KMS-11 (cell line): Measurements from ENCODE around the gene FOXC2.

ENCODE experiments used
- H2AFZ ChIP-seq: fragments of 200-600 bp; sonication (generic); 2 replicates; pipeline ENCODE4 v1.6.1; 2016; ENCODE audit warnings: antibody characterized with exemption, mixed run types, low read depth
- H3K27ac ChIP-seq: fragments of 200-600 bp; sonication (generic); 2 replicates; pipeline ENCODE4 v1.6.1; 2016; ENCODE audit warnings: mild to moderate bottlenecking, mixed run types
- H3K27me3 ChIP-seq: fragments of 200-600 bp; sonication (generic); 2 replicates; pipeline ENCODE4 v1.6.1; 2017; ENCODE audit warnings: mild to moderate bottlenecking, low read depth, mixed run types, moderate library complexity; ENCODE audit not compliant: insufficient read depth
- H3K36me3 ChIP-seq: fragments of 200-600 bp; sonication (generic); 2 replicates; pipeline ENCODE4 v1.6.1; 2017; ENCODE audit warnings: mild to moderate bottlenecking, mixed run types; ENCODE audit not compliant: insufficient read depth
- H3K4me1 ChIP-seq: fragments of 200-600 bp; sonication (generic); 2 replicates; pipeline ENCODE4 v1.6.1; 2016; ENCODE audit warnings: mild to moderate bottlenecking, low read depth, mixed run types; ENCODE audit not compliant: poor library complexity, severe bottlenecking
- H3K4me2 ChIP-seq: fragments of 200-600 bp; sonication (generic); 2 replicates; pipeline ENCODE4 v1.7.0; 2016; ENCODE audit warnings: mild to moderate bottlenecking, mixed run types
- H3K4me3 ChIP-seq: fragments of 200-600 bp; sonication (generic); IDR thresholded peaks from 2 replicates; pipeline ENCODE4 v1.6.1; 2017; ENCODE audit warnings: low read depth, low read length, mixed read lengths; ENCODE audit not compliant: insufficient read depth
- H3K79me2 ChIP-seq: fragments of 200-600 bp; sonication (generic); 2 replicates; pipeline ENCODE4 v1.6.1; 2016; ENCODE audit warnings: low read depth, mixed run types; ENCODE audit not compliant: insufficient read depth
- H3K9ac ChIP-seq: fragments of 200-600 bp; sonication (generic); 2 replicates; pipeline ENCODE4 v1.6.1; 2016; ENCODE audit warnings: mild to moderate bottlenecking, mixed run types
- H4K20me1 ChIP-seq: fragments of 200-600 bp; sonication (generic); 2 replicates; pipeline ENCODE4 v1.6.1; 2016; ENCODE audit warnings: mild to moderate bottlenecking, mixed run types; ENCODE audit not compliant: insufficient read depth
- TF ChIP-seq, protein P1 (sequence below): fragments of 200-600 bp; sonication (generic); conservative IDR thresholded peaks from 2 replicates; pipeline ENCODE4 v1.6.1; 2017; ENCODE audit warnings: low read depth, mild to moderate bottlenecking, antibody characterized with exemption, low read length, moderate library complexity, mixed read lengths

FOXC2 gene

GRCh38 chr16:86545954-86546637, 20.5 kb upstream of the FOXC2 start:
- Histone ChIP-seq H3K9ac (no peak overlapping the region), H3K36me3 (no peaks in the 10 kb centered on the region; the same call in 1 of the 2 replicates), H2AFZ (no peak overlapping the region), H3K4me2 (no peak overlapping the region), H3K4me1 (no peaks in the 10 kb centered on the region), H4K20me1 (no peaks in the 10 kb centered on the region), H3K27ac (no peak overlapping the region), H3K79me2 (no peaks in the 10 kb centered on the region), H3K27me3 (no peaks in the 10 kb centered on the region), H3K4me3 (no peak overlapping the region)
- TF ChIP-seq, protein P1, sequence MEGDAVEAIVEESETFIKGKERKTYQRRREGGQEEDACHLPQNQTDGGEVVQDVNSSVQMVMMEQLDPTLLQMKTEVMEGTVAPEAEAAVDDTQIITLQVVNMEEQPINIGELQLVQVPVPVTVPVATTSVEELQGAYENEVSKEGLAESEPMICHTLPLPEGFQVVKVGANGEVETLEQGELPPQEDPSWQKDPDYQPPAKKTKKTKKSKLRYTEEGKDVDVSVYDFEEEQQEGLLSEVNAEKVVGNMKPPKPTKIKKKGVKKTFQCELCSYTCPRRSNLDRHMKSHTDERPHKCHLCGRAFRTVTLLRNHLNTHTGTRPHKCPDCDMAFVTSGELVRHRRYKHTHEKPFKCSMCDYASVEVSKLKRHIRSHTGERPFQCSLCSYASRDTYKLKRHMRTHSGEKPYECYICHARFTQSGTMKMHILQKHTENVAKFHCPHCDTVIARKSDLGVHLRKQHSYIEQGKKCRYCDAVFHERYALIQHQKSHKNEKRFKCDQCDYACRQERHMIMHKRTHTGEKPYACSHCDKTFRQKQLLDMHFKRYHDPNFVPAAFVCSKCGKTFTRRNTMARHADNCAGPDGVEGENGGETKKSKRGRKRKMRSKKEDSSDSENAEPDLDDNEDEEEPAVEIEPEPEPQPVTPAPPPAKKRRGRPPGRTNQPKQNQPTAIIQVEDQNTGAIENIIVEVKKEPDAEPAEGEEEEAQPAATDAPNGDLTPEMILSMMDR, result no peak

DNA sequence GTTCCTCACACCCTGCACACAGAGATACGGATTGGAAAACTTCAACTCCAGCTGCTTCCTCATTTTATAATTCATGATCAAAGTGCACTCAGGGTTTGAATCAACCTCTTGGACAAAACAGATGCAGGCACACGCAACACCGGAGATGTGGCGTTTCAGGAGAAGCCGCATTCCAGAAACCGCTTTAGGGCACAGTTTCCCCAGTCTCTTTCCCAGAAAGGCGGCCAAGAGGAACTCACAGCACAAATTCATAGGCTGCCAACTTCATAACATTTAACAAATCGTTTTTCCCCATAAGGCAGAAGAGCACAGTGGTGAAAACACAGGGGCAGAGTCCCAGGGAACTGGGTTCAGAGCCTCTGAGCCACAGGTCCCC, 20.0 kb upstream of the FOXC2 start:
- Histone ChIP-seq H3K4me3 (no peak overlapping the region), H3K4me2 (no peak overlapping the region), H3K4me1 (no peaks in the 10 kb centered on the region), H2AFZ (no peak overlapping the region), H3K79me2 (no peaks in the 10 kb centered on the region), H3K9ac (no peak overlapping the region), H3K27me3 (no peaks in the 10 kb centered on the region), H3K27ac (no peak overlapping the region), H3K36me3 (no peaks in the 10 kb centered on the region; the same call in 1 of the 2 replicates), H4K20me1 (no peaks in the 10 kb centered on the region)
- TF ChIP-seq, protein P1, result no peak

DNA sequence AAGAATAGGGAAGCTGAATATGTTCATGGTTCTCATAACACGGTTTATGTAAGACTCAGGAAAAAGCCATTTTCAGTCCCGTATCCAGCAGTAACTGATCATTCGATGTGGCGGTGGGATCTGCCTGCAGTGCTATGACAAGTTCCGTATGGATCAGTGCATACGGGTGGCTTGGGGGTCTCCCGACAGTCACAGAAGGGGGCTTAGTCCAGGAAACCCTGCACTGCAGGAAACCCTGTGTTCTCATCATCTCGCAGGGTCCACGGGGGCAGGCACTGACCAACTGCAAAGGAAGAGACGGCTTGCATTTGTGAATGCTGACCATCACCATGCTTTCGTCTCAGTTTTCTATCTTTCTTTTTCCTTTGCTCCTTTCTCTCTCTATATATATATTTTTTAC, 19.3 kb upstream of the FOXC2 start:
- no peak overlapping the region for H3K27ac ChIP-seq
- H3K27me3 ChIP-seq, result no peaks in the 10 kb centered on the region
- H3K36me3 ChIP-seq, result no peaks in the 10 kb centered on the region; the same call in 1 of the 2 replicates
- no peaks in the 10 kb centered on the region for H3K4me1 ChIP-seq
- H3K4me3 ChIP-seq, result no peak overlapping the region
- no peaks in the 10 kb centered on the region for H3K79me2 ChIP-seq
- H3K9ac ChIP-seq, result no peak overlapping the region
- H4K20me1 ChIP-seq, result no peaks in the 10 kb centered on the region
- no peak overlapping the region for H3K4me2 ChIP-seq
- TF ChIP-seq, protein P1, result no peak
- no peak overlapping the region for H2AFZ ChIP-seq

DNA sequence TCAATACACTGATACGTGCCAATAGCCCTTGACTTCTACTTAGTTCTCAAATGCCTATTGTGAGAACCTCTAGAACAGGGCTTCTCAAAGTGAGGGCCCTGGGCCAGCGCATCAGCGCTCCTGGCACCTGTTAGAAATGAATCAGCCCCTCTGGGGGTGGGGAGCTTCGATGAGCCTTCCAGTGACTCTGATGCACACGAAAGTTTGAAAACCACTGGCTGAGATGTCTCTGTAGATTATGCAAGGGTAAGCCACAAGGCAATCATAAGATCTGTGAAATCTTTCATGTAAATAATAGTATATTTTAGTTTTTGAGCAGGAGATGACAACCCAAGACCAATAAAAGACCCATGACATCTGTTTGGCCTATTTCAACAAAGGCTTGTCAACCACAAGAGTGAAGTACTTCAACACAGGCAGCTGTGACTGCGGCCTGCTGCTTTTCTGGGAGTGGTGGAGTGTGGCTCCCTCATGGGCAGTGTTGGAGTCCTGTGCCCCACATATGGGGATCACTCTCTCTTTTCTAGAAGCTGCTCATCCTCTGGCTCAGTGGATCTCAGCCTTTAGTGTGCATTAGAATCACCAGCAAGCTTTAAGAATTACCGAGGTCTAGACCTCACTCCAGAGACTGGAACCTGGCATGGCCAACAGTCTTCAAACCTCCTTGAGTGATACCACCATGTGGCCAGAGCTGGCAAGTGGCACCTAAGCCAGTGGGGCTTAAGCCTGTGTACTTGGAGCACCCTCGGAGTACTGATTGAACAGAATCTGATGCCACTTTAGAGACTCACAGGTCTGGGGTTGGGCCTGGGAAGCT, 17.3 kb upstream of the FOXC2 start:
- H3K4me3 ChIP-seq, result no peak overlapping the region
- H3K36me3 ChIP-seq, result no peaks in the 10 kb centered on the region; the same call in 1 of the 2 replicates
- H3K79me2 ChIP-seq, result peaks cover 5% of the 10 kb centered on the region; the same call in 1 of the 2 replicates
- no peak overlapping the region for H3K27ac ChIP-seq
- H3K27me3 ChIP-seq, result no peaks in the 10 kb centered on the region
- no peak overlapping the region for H3K9ac ChIP-seq
- H2AFZ ChIP-seq, result no peak overlapping the region
- peaks cover 4% of the 10 kb centered on the region for H3K4me1 ChIP-seq
- H3K4me2 ChIP-seq, result no peak overlapping the region
- TF ChIP-seq, protein P1, result no peak
- no peaks in the 10 kb centered on the region for H4K20me1 ChIP-seq
